Parathyroid adenoma (tissue), 2 donors: ENCODE measurements around the gene PTPRT.

Source experiments
- H2AFZ ChIP-seq: fragments of 300-600 bp; sonication (generic); one replicate; pipeline ENCODE4 v1.7.0; 2017; ENCODE audit warnings: antibody characterized with exemption, mild to moderate bottlenecking
- H3K27ac ChIP-seq: fragments of 300-600 bp; sonication (generic); one replicate; pipeline ENCODE4 v1.7.0; 2017
- H3K27me3 ChIP-seq: fragments of 300-600 bp; sonication (generic); one replicate; pipeline ENCODE4 v1.7.0; 2017; ENCODE audit warnings: low read length; ENCODE audit not compliant: control insufficient read depth, insufficient read depth
- H3K36me3 ChIP-seq: fragments of 300-600 bp; sonication (generic); one replicate; pipeline ENCODE4 v1.7.0; 2017; ENCODE audit warnings: low read length; ENCODE audit not compliant: control insufficient read depth, insufficient read depth
- H3K4me1 ChIP-seq: fragments of 300-600 bp; sonication (generic); one replicate; pipeline ENCODE4 v1.7.0; 2017; ENCODE audit warnings: control low read depth
- H3K4me2 ChIP-seq: fragments of 300-600 bp; sonication (generic); one replicate; pipeline ENCODE4 v1.7.0; 2017; ENCODE audit warnings: low read length
- H3K4me3 ChIP-seq: fragments of 300-600 bp; sonication (generic); one replicate; pipeline ENCODE4 v1.7.0; 2017; ENCODE audit warnings: low read depth, low read length
- H3K79me2 ChIP-seq: fragments of 300-600 bp; sonication (generic); one replicate; pipeline ENCODE4 v1.7.0; 2017; ENCODE audit warnings: control low read depth
- H3K9ac ChIP-seq: fragments of 300-600 bp; sonication (generic); one replicate; pipeline ENCODE4 v1.7.0; 2017; ENCODE audit warnings: mild to moderate bottlenecking
- H3K9me3 ChIP-seq: fragments of 300-600 bp; sonication (generic); one replicate; pipeline ENCODE4 v1.7.0; 2017; ENCODE audit warnings: low read length; ENCODE audit not compliant: control insufficient read depth
- CTCF ChIP-seq: fragments of 300-600 bp; sonication (generic); IDR thresholded peaks from one replicate; pipeline ENCODE4 v1.7.0; 2017; ENCODE audit warnings: antibody characterized with exemption, mild to moderate bottlenecking
- donor health status: primary hyperparathyroidism.

The PTPRT gene

DNA sequence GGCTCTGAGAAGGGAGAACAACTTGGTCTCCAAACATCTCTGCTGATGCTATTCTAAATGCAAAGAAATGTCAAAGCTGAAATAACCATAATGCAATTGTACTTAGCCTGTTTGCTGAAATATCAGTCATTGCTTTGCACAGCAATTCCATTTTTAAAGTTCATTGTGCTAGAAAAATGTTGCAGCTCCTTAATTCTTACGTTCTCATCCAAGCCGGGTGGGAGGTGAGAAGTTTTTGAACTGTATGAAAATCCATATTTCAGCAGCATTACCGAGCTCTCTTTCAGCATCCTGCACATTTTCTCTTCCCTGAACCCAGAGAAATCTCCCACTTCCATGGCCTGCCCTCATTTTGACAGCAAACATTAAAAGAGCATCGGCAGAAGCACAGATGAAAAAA is 630.0 kb downstream of the PTPRT start:
- H3K36me3 ChIP-seq = no peaks in the 10 kb centered on the region
- no peak overlapping the region for H3K27ac ChIP-seq
- H3K4me3 ChIP-seq = no peak overlapping the region
- no peak overlapping the region for H3K9ac ChIP-seq
- H3K4me2 ChIP-seq = no peak overlapping the region
- H3K9me3 ChIP-seq = no peaks in the 10 kb centered on the region
- no peak overlapping the region for H2AFZ ChIP-seq
- no peaks in the 10 kb centered on the region for H3K27me3 ChIP-seq
- TF ChIP-seq CTCF = no peak
- H3K4me1 ChIP-seq = peaks cover 14% of the 10 kb centered on the region
- H3K79me2 ChIP-seq = no peaks in the 10 kb centered on the region

DNA sequence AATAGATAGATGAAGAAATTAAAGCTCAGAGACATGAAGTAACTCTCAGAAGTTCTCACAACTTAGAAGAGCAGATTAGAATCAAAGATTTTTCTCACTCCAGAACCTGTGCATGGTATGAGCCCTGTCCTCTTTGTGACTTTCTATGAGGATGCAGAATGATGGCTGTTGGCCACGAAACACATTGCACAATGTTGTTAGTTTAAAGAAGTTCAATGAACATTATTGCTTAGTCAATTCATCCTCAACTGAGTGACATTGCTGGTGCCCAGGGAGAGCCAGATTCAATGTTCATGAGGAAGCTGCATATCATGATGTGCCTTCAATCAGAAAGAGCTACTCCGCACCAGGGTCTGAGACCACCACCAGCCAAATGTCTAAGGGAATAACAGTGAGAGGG is 633.1 kb downstream of the PTPRT start:
- Histone ChIP-seq H2AFZ (no peak overlapping the region), H3K27me3 (no peaks in the 10 kb centered on the region), H3K4me3 (no peak overlapping the region), H3K79me2 (no peaks in the 10 kb centered on the region), H3K36me3 (no peaks in the 10 kb centered on the region), H3K9ac (no peak overlapping the region), H3K4me1 (peaks cover 22% of the 10 kb centered on the region), H3K27ac (no peak overlapping the region), H3K9me3 (no peaks in the 10 kb centered on the region), H3K4me2 (no peak overlapping the region)
- TF ChIP-seq CTCF = no peak

- Histone ChIP-seq H3K36me3 (no peaks in the 10 kb centered on the region), H3K79me2 (no peaks in the 10 kb centered on the region), H3K4me3 (no peak overlapping the region), H3K27me3 (no peaks in the 10 kb centered on the region), H3K4me2 (no peak overlapping the region), H3K9ac (no peak overlapping the region), H2AFZ (peak overlapping the region; percentile 2), H3K27ac (no peak overlapping the region), H3K4me1 (peaks cover 19% of the 10 kb centered on the region), H3K9me3 (no peaks in the 10 kb centered on the region)
- TF ChIP-seq CTCF = no peak
These were observed 636.3 kb downstream of the PTPRT start for GRCh38 chr20:42553374-42553773.

- Histone ChIP-seq H3K36me3 (no peaks in the 10 kb centered on the region), H3K79me2 (no peaks in the 10 kb centered on the region), H3K4me3 (no peak overlapping the region), H2AFZ (no peak overlapping the region), H3K27ac (no peak overlapping the region), H3K9me3 (no peaks in the 10 kb centered on the region), H3K27me3 (no peaks in the 10 kb centered on the region), H3K4me1 (peaks cover 7% of the 10 kb centered on the region), H3K9ac (no peak overlapping the region), H3K4me2 (no peak overlapping the region)
- no peak for TF ChIP-seq CTCF
These were observed 640.2 kb downstream of the PTPRT start for GRCh38 chr20:42549496-42549895.

DNA sequence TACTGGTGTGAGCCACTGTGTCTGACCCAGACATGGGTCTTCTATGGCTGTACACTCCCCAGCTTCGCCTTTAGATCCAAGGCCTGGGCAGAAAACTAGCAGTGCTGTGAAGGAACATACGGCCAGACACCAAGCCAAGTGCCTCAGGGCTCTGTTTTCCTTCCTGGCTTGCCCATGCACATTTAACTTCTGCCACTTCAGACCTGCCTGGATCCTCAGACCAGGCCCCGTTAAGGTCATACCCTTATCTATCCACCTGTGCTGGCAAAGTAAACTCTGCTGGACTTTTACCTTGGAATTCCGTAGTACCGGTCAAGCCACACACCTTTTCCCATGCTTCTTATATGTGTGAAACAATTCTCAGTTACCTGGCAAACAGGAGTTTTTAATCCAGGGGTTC is 644.8 kb downstream of the PTPRT start:
- Histone ChIP-seq H2AFZ (no peak overlapping the region), H3K27ac (no peak overlapping the region), H3K36me3 (no peaks in the 10 kb centered on the region), H3K4me3 (no peak overlapping the region), H3K27me3 (no peaks in the 10 kb centered on the region), H3K4me1 (no peaks in the 10 kb centered on the region), H3K4me2 (no peak overlapping the region), H3K9ac (no peak overlapping the region), H3K79me2 (no peaks in the 10 kb centered on the region), H3K9me3 (no peaks in the 10 kb centered on the region)
- no peak for TF ChIP-seq CTCF
